Measurements from ENCODE around the gene EXOSC9. TPM values are rescaled to one million over a fixed set of nuclear protein-coding genes. Genes with fewer than 3 reads are reported as not detected.

The EXOSC9 gene
- total and polyA plus RNA-seq, 10 of the 15 experiments (the other 5 are each of a cell fraction or from before 2014, with no cell fraction given) = 49.0 to 131 (median 85.4) TPM

DNA sequence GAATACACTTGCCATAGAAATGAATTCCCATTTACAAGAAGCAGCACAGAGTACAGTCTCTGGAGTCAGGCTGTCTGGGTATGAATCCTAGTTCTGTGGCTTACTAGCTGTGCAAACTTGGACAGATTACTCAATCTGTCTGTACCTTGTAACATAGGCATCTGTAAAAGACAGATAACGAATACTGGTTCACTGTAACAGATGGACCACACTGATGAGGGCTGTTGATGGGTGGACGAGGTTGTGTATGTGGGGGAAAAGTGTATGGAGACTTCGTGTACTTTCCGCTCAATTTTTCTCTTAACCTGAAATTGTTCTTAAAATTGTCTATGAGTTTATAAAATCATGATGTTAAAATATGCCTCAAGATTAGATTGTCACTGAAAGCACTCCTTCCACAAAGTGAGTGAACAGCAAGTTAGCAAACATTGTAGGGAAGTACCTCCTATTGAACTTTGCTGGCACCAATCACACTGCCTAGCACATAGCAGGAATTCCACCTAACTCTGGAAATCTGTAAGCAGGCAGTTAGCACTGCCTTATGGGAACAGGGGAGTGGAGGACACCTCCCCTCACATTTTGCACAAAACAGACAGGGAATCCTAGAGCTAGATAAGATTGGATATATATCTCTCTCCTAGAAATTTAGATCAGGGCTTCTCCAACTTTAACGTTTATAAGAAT lies 6.5 kb upstream of the EXOSC9 start:
- Histone ChIP-seq H3K4me1 (ENCODE audit: control insufficient read depth, insufficient read depth, low read length) (peaks cover 24% of the 10 kb centered on the region), H3K9me3 (replicated peaks; ENCODE audit: control insufficient read depth, insufficient read depth, low read length) (no peaks in the 10 kb centered on the region), H3K9ac (ENCODE audit: control insufficient read depth, insufficient read depth, low read length) (no peak overlapping the region), H4K20me1 (ENCODE audit: control insufficient read depth, insufficient read depth) (no peaks in the 10 kb centered on the region), H2AFZ (ENCODE audit: control insufficient read depth, low read depth, low read length) (no peak overlapping the region), H3K79me2 (ENCODE audit: control insufficient read depth, insufficient read depth, low read length) (no peaks in the 10 kb centered on the region), H3K27ac (ENCODE audit: control insufficient read depth, insufficient read depth) (no peak overlapping the region), H3K36me3 (ENCODE audit: control insufficient read depth in 2 of 2, insufficient read depth in 2 of 2, low read length in 1 of 2) (no peaks in the 10 kb centered on the region), H3K4me3 (no peak overlapping the region), H3K4me2 (ENCODE audit: control insufficient read depth, insufficient read depth) (peak overlapping the region; percentile 26; the same call in 1 of the 2 replicates), H3K27me3 (replicated peaks in 1 of 2; ENCODE audit: control insufficient read depth in 2 of 2, insufficient read depth in 2 of 2, low read length in 1 of 2) (no peaks in the 10 kb centered on the region)
- RAD21 ChIA-PET (ENCODE audit: unreplicated experiment) = interaction anchor here (1.7 kb wide), 1 partner anchor 17 kb away, joined by 9 read pairs; no protein-coding TSS in a partner anchor
- intact Hi-C loops (cut with micrococcal nuclease; ENCODE audit: unreplicated experiment) = no loop called here
- TF ChIP-seq SMAD5 (IDR thresholded peaks at IDR 0.05; ENCODE audit: low read depth) (no peak), TBL1XR1 (IDR thresholded peaks at IDR 0.05; ENCODE audit: low read depth, low read length) (no peak), CBX3 (IDR thresholded peaks at IDR 0.05; ENCODE audit: borderline replicate concordance, low read depth) (no peak), KLF5 (IDR thresholded peaks at IDR 0.05; ENCODE audit: partially characterized antibody) (no peak), ZNF24 (IDR thresholded peaks at IDR 0.05) (no peak)
- TF ChIP-seq, protein P1, sequence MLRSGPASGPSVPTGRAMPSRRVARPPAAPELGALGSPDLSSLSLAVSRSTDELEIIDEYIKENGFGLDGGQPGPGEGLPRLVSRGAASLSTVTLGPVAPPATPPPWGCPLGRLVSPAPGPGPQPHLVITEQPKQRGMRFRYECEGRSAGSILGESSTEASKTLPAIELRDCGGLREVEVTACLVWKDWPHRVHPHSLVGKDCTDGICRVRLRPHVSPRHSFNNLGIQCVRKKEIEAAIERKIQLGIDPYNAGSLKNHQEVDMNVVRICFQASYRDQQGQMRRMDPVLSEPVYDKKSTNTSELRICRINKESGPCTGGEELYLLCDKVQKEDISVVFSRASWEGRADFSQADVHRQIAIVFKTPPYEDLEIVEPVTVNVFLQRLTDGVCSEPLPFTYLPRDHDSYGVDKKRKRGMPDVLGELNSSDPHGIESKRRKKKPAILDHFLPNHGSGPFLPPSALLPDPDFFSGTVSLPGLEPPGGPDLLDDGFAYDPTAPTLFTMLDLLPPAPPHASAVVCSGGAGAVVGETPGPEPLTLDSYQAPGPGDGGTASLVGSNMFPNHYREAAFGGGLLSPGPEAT (IDR thresholded peaks at IDR 0.05; ENCODE audit: low read depth) = no peak
- POLR2A ChIA-PET = interaction anchor here (3.0 kb wide), 1 partner anchor 16 kb away, joined by 10 read pairs; no protein-coding TSS in a partner anchor
- BruUV-seq (replicated peaks) = no TSS peak
- in situ Hi-C loops (cut with MboI) = no loop called here
- WGBS (ENCODE audit: insufficient coverage, insufficient replicate concordance, low lambda C conversion rate, missing lambda C conversion rate) = 94% methylated on average over 5 of the region's 5 CpGs
- FAIRE-seq (no peak), DNase-seq (ENCODE audit: low read depth, low spot score) (no peak), ATAC-seq (no peak)
- SMC1A ChIA-PET (ENCODE audit: uncharacterized antibody, unreplicated experiment) = interaction anchor here (0.9 to 1.7 kb wide), 2 partner anchors 9 to 16 kb away, joined by 3 to 6 read pairs; no protein-coding TSS in a partner anchor
- CTCF ChIA-PET = interaction anchor here (0.9 to 1.3 kb wide), 3 partner anchors 9 to 30 kb away, joined by 3 to 4 read pairs (median 3); no protein-coding TSS in a partner anchor

Data from GM12878 (cell line).